Measurements from ENCODE around the gene ADCY5. TPM values are rescaled to one million over a fixed set of nuclear protein-coding genes. Genes with fewer than 3 reads are reported as not detected.

The ADCY5 gene
- polyA plus RNA-seq, 4 donors: 7.2 to 11.1 (median 9.9) TPM

Other genes with a start within 250 kb of the ADCY5 start
- 10 to 100 TPM; 25.5 to 31.8 (median 28.3) TPM for gene SEC22A, start 247.1 kb downstream of the ADCY5 start, polyA plus RNA-seq (ENCODE audit: insufficient read length in 4 of 4)
- gene HACD2, start 136.0 kb upstream of the ADCY5 start, polyA plus RNA-seq (ENCODE audit: insufficient read length in 4 of 4): 10 to 100 TPM; 28.5 to 52.1 (median 49.5) TPM

Measured in left renal pelvis (tissue), 4 donors.